ENCODE results near the gene ATG5.
A peak's percentile ranks its signal among the peaks of the same experiment; 100 is the strongest.

The ATG5 gene

GRCh38 chr6:106347219-106347618 lies 21.7 kb upstream of the ATG5 start:
- no peak overlapping the region for H3K9ac ChIP-seq (ENCODE audit: low read depth, low read length)
- no peak overlapping the region for H3K4me3 ChIP-seq (ENCODE audit: low read length)
- H3K27me3 ChIP-seq (ENCODE audit: control insufficient read depth, insufficient read depth, low read length), result peaks cover 3% of the 10 kb centered on the region
- no peak overlapping the region for H3K4me2 ChIP-seq (ENCODE audit: low read length)
- H3K4me1 ChIP-seq (ENCODE audit: control insufficient read depth, insufficient read depth, low read length), result no peaks in the 10 kb centered on the region
- H3K36me3 ChIP-seq (ENCODE audit: insufficient read depth, low read length), result no peaks in the 10 kb centered on the region
- no peaks in the 10 kb centered on the region for H3K9me3 ChIP-seq (replicated peaks; ENCODE audit: low read length)

- H3K9ac ChIP-seq (ENCODE audit: low read depth, low read length), result no peak overlapping the region
- H3K4me3 ChIP-seq (ENCODE audit: low read length), result no peak overlapping the region
- peaks cover 4% of the 10 kb centered on the region for H3K4me1 ChIP-seq (ENCODE audit: control insufficient read depth, insufficient read depth, low read length)
- H3K36me3 ChIP-seq (ENCODE audit: insufficient read depth, low read length), result no peaks in the 10 kb centered on the region
- peaks cover 10% of the 10 kb centered on the region for H3K27me3 ChIP-seq (ENCODE audit: control insufficient read depth, insufficient read depth, low read length)
- H3K9me3 ChIP-seq (replicated peaks; ENCODE audit: low read length), result no peaks in the 10 kb centered on the region
- H3K4me2 ChIP-seq (ENCODE audit: low read length), result peak overlapping the region; percentile 27
Measured at GRCh38 chr6:106339334-106340029, 13.9 kb upstream of the ATG5 start.

- Histone ChIP-seq H3K4me3 (ENCODE audit: low read length) (no peak overlapping the region), H3K27me3 (ENCODE audit: control insufficient read depth, insufficient read depth, low read length) (peaks cover 16% of the 10 kb centered on the region), H3K4me2 (ENCODE audit: low read length) (no peak overlapping the region), H3K9ac (ENCODE audit: low read depth, low read length) (no peak overlapping the region), H3K4me1 (ENCODE audit: control insufficient read depth, insufficient read depth, low read length) (peaks cover 4% of the 10 kb centered on the region), H3K9me3 (replicated peaks; ENCODE audit: low read length) (no peaks in the 10 kb centered on the region), H3K36me3 (ENCODE audit: insufficient read depth, low read length) (no peaks in the 10 kb centered on the region)
Measured at GRCh38 chr6:106334646-106335448, 9.3 kb upstream of the ATG5 start.

GRCh38 chr6:106324726-106325335 lies 729 bp downstream of the ATG5 start:
- peak overlapping the region; percentile 91 for H3K9ac ChIP-seq (ENCODE audit: low read depth, low read length)

GRCh38 chr6:106321940-106322339 lies 3.6 kb downstream of the ATG5 start:
- H3K4me3 ChIP-seq (ENCODE audit: low read length), result no peak overlapping the region
- H3K4me1 ChIP-seq (ENCODE audit: control insufficient read depth, insufficient read depth, low read length), result peaks cover 15% of the 10 kb centered on the region
- no peaks in the 10 kb centered on the region for H3K36me3 ChIP-seq (ENCODE audit: insufficient read depth, low read length)
- no peaks in the 10 kb centered on the region for H3K9me3 ChIP-seq (replicated peaks; ENCODE audit: low read length)
- H3K9ac ChIP-seq (ENCODE audit: low read depth, low read length), result no peak overlapping the region
- H3K4me2 ChIP-seq (ENCODE audit: low read length), result no peak overlapping the region
- no peaks in the 10 kb centered on the region for H3K27me3 ChIP-seq (ENCODE audit: control insufficient read depth, insufficient read depth, low read length)

More at GRCh38 chr6:106324726-106325335, 729 bp downstream of the ATG5 start:
- Histone ChIP-seq H3K4me2 (ENCODE audit: low read length) (peak overlapping the region; percentile 80), H3K27me3 (ENCODE audit: control insufficient read depth, insufficient read depth, low read length) (peaks cover 8% of the 10 kb centered on the region), H3K4me1 (ENCODE audit: control insufficient read depth, insufficient read depth, low read length) (peaks cover 9% of the 10 kb centered on the region), H3K9me3 (replicated peaks; ENCODE audit: low read length) (no peaks in the 10 kb centered on the region), H3K36me3 (ENCODE audit: insufficient read depth, low read length) (no peaks in the 10 kb centered on the region), H3K4me3 (ENCODE audit: low read length) (peak overlapping the region; percentile 91)

- no peaks in the 10 kb centered on the region for H3K9me3 ChIP-seq (replicated peaks; ENCODE audit: low read length)
- peaks cover 22% of the 10 kb centered on the region for H3K4me1 ChIP-seq (ENCODE audit: control insufficient read depth, insufficient read depth, low read length)
- no peaks in the 10 kb centered on the region for H3K27me3 ChIP-seq (ENCODE audit: control insufficient read depth, insufficient read depth, low read length)
- no peak overlapping the region for H3K9ac ChIP-seq (ENCODE audit: low read depth, low read length)
- H3K4me2 ChIP-seq (ENCODE audit: low read length), result no peak overlapping the region
- H3K4me3 ChIP-seq (ENCODE audit: low read length), result no peak overlapping the region
- peaks cover 7% of the 10 kb centered on the region for H3K36me3 ChIP-seq (ENCODE audit: insufficient read depth, low read length)
Measured at GRCh38 chr6:106318851-106319250, 6.7 kb downstream of the ATG5 start.

- peaks cover 20% of the 10 kb centered on the region for H3K4me1 ChIP-seq (ENCODE audit: control insufficient read depth, insufficient read depth, low read length)
- no peak overlapping the region for H3K4me3 ChIP-seq (ENCODE audit: low read length)
- peaks cover 11% of the 10 kb centered on the region for H3K36me3 ChIP-seq (ENCODE audit: insufficient read depth, low read length)
- H3K9ac ChIP-seq (ENCODE audit: low read depth, low read length), result no peak overlapping the region
- H3K27me3 ChIP-seq (ENCODE audit: control insufficient read depth, insufficient read depth, low read length), result no peaks in the 10 kb centered on the region
- no peaks in the 10 kb centered on the region for H3K9me3 ChIP-seq (replicated peaks; ENCODE audit: low read length)
- no peak overlapping the region for H3K4me2 ChIP-seq (ENCODE audit: low read length)
Measured at GRCh38 chr6:106318061-106318460, 7.5 kb downstream of the ATG5 start.

GRCh38 chr6:106316375-106316766 lies 9.2 kb downstream of the ATG5 start:
- Histone ChIP-seq H3K9me3 (replicated peaks; ENCODE audit: low read length) (no peaks in the 10 kb centered on the region), H3K4me1 (ENCODE audit: control insufficient read depth, insufficient read depth, low read length) (peaks cover 29% of the 10 kb centered on the region), H3K9ac (ENCODE audit: low read depth, low read length) (peak overlapping the region; percentile 16), H3K36me3 (ENCODE audit: insufficient read depth, low read length) (peaks cover 15% of the 10 kb centered on the region), H3K4me3 (ENCODE audit: low read length) (no peak overlapping the region), H3K27me3 (ENCODE audit: control insufficient read depth, insufficient read depth, low read length) (no peaks in the 10 kb centered on the region), H3K4me2 (ENCODE audit: low read length) (peak overlapping the region; percentile 66)

- Histone ChIP-seq H3K4me1 (ENCODE audit: control insufficient read depth, insufficient read depth, low read length) (peaks cover 34% of the 10 kb centered on the region), H3K27me3 (ENCODE audit: control insufficient read depth, insufficient read depth, low read length) (no peaks in the 10 kb centered on the region), H3K9ac (ENCODE audit: low read depth, low read length) (no peak overlapping the region)
Measured at GRCh38 chr6:106315765-106316374, 9.7 kb downstream of the ATG5 start.

GRCh38 chr6:106309766-106310373 lies 15.7 kb downstream of the ATG5 start:
- H3K4me3 ChIP-seq (ENCODE audit: low read length), result no peak overlapping the region

More at GRCh38 chr6:106315765-106316374, 9.7 kb downstream of the ATG5 start:
- Histone ChIP-seq H3K36me3 (ENCODE audit: insufficient read depth, low read length) (peaks cover 15% of the 10 kb centered on the region), H3K9me3 (replicated peaks; ENCODE audit: low read length) (no peaks in the 10 kb centered on the region), H3K4me2 (ENCODE audit: low read length) (peak overlapping the region; percentile 66), H3K4me3 (ENCODE audit: low read length) (no peak overlapping the region)

GRCh38 chr6:106308985-106309384 lies 16.6 kb downstream of the ATG5 start:
- H3K9me3 ChIP-seq (replicated peaks; ENCODE audit: low read length), result no peaks in the 10 kb centered on the region
- H3K27me3 ChIP-seq (ENCODE audit: control insufficient read depth, insufficient read depth, low read length), result no peaks in the 10 kb centered on the region
- no peak overlapping the region for H3K4me3 ChIP-seq (ENCODE audit: low read length)
- H3K4me1 ChIP-seq (ENCODE audit: control insufficient read depth, insufficient read depth, low read length), result peaks cover 37% of the 10 kb centered on the region
- peaks cover 8% of the 10 kb centered on the region for H3K36me3 ChIP-seq (ENCODE audit: insufficient read depth, low read length)
- H3K4me2 ChIP-seq (ENCODE audit: low read length), result peak overlapping the region; percentile 42
- H3K9ac ChIP-seq (ENCODE audit: low read depth, low read length), result no peak overlapping the region

More at GRCh38 chr6:106309766-106310373, 15.7 kb downstream of the ATG5 start:
- peaks cover 37% of the 10 kb centered on the region for H3K4me1 ChIP-seq (ENCODE audit: control insufficient read depth, insufficient read depth, low read length)
- peak overlapping the region; percentile 42 for H3K4me2 ChIP-seq (ENCODE audit: low read length)
- no peaks in the 10 kb centered on the region for H3K27me3 ChIP-seq (ENCODE audit: control insufficient read depth, insufficient read depth, low read length)
- peaks cover 12% of the 10 kb centered on the region for H3K36me3 ChIP-seq (ENCODE audit: insufficient read depth, low read length)
- peak overlapping the region; percentile 19 for H3K9ac ChIP-seq (ENCODE audit: low read depth, low read length)
- no peaks in the 10 kb centered on the region for H3K9me3 ChIP-seq (replicated peaks; ENCODE audit: low read length)

Data from skeletal muscle satellite cell (primary cell).